UCSD-AML1 (cell line): ENCODE data around the gene GET4.
"Not testable (repeated sequence)": the region's sequence is repeated elsewhere in the genome, so short reads cannot be mapped to it uniquely, and the experiment has no call there.

Experiments
- DNase-seq: peaks from one replicate; lab custom pipeline; 2025; ENCODE audit not compliant: unreplicated experiment; lab: John Stamatoyannopoulos, UW

GET4 gene

GRCh38 chr7:868189-868486, 8.2 kb upstream of the GET4 start:
- DNase-seq = no peak

GRCh38 chr7:869348-869747, 7.0 kb upstream of the GET4 start:
- no peak for DNase-seq

- no peak for DNase-seq
These were observed 4.3 kb upstream of the GET4 start for GRCh38 chr7:871900-872537.

GRCh38 chr7:872685-873084, 3.7 kb upstream of the GET4 start:
- not testable (repeated sequence) for DNase-seq

- peak; percentile 68 for DNase-seq
These were observed 2.9 kb upstream of the GET4 start for GRCh38 chr7:873367-874002.

- no peak for DNase-seq
These were observed 2.2 kb upstream of the GET4 start for GRCh38 chr7:874031-874749.

- DNase-seq = no peak
These were observed 1.3 kb upstream of the GET4 start for GRCh38 chr7:875051-875450.

- DNase-seq = no peak
These were observed 778 bp upstream of the GET4 start for GRCh38 chr7:875476-876076.

GRCh38 chr7:876972-877311, 588 bp downstream of the GET4 start:
- DNase-seq = no peak

GRCh38 chr7:877312-878232, 1.2 kb downstream of the GET4 start:
- peak; percentile 9 for DNase-seq

- DNase-seq = no peak
These were observed 2.7 kb downstream of the GET4 start for GRCh38 chr7:879093-879492.

- DNase-seq = no peak
These were observed 3.4 kb downstream of the GET4 start for GRCh38 chr7:879706-880105.

- no peak for DNase-seq
These were observed 4.1 kb downstream of the GET4 start for GRCh38 chr7:880450-880849.

GRCh38 chr7:881441-882234, 5.3 kb downstream of the GET4 start:
- no peak for DNase-seq

GRCh38 chr7:882336-883035, 6.1 kb downstream of the GET4 start:
- DNase-seq = no peak

- no peak for DNase-seq
These were observed 7.0 kb downstream of the GET4 start for GRCh38 chr7:883055-884021.

- no peak for DNase-seq
These were observed 8.0 kb downstream of the GET4 start for GRCh38 chr7:884191-885003.
